NCI-H2227 (cell line): ENCODE measurements around the gene RNF13.
"Not testable (repeated sequence)": the region's sequence is repeated elsewhere in the genome, so short reads cannot be mapped to it uniquely, and the experiment has no call there.

ENCODE experiments used
- DNase-seq: peaks from one replicate; lab custom pipeline; 2025; ENCODE audit not compliant: unreplicated experiment; lab: John Stamatoyannopoulos, UW

RNF13 gene

DNA sequence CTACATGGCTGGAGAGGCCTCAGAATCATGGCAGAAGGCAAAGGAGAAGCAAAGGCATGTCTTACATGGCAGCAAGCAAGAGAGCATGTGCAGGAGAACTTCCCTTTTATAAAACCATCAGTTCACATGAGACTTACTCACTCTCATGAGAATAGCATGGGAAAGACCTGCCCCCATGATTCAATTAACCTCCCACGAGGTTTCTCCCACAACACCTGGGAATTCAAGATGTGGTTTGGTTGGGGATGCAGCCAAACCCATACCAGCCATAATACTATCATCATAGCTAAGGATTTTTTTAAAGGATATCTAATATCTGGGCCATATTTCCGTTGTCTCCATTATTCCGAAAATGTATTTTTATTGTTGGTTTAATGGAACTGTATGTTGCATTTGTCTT lies 26.5 kb downstream of the RNF13 start:
- DNase-seq: not testable (repeated sequence)

DNA sequence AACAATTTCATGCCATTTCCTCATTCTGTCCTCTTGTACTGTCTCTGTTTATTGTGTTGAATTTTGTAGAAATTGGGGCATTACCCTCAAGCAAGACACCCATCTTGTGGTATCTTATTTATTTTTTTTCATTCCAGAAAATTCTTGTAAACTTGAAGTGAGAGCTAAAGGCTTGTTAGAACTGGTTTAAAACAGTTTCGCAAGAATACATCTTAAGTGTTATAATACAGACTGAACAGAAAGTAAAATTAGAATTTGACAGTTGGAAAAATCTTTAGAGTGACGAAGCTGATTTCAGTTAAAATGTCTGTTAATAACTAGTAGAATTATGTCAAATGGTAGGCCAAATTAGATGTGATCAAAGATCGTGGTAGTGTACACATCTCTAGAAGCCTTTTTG lies 26.9 kb downstream of the RNF13 start:
- DNase-seq: no peak

DNA sequence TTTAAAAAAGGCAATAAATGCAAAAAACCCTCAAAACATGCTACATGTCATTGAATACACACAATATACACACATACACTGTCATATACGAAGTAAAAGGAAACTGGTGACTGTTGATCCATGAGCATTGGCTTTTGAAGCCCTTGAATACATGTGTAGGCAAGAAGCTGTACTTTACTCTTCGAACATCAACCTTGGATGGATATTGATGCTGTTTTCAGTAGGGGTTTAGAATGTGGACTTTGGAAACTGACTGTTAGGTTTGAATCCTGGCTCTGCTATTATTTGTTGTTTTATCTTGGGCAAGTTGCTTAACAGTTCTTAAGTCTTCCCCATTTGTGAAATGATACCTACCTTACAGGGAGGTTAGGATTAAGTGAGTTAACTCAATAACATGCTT lies 30.5 kb downstream of the RNF13 start:
- DNase-seq: no peak

DNA sequence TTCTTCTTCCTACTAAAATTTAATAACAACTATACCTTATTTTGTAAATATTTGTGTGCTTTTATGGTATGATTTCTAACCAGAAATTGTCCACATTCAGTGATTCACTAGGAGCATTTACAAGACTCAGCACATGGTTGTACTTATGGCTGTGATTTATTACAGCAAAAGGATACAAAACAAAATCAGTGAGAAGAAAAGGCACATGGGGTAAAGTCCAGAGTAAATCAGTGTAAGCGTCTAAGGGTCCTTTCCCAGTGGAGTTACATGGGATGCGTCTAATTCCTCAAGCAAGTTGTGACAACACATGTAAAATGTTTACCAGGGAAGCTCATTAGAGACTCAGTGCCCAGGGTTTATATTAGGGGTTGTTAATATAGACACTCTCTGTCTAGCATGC lies 31.1 kb downstream of the RNF13 start:
- no peak for DNase-seq

DNA sequence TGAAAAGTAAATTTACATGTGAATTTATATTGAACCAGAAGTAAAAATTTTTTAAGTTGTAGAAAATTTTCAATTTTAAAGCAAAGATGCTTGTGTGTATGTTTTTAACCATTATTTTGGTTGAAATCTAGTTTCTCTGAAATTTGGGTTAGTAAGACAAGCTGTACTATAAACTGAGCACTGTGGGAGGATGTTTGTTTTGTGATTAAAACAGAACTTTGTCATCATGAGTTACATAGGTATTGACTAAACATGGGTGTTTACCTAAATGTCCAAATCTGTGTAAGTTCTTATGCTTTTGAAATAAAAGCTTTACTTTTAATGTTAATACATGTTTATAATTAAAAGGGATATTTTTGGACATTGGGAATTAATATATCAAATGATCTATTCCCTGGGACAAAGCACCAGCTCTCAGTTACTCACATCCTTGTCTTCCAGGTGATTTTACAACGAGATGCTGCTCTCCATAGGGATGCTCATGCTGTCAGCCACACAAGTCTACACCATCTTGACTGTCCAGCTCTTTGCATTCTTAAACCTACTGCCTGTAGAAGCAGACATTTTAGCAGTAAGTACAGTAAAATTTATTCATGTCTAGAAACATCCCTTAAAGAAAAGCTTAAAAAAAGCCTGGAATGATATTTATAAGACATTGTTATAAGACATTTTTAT lies 32.7 kb downstream of the RNF13 start:
- no peak for DNase-seq

DNA sequence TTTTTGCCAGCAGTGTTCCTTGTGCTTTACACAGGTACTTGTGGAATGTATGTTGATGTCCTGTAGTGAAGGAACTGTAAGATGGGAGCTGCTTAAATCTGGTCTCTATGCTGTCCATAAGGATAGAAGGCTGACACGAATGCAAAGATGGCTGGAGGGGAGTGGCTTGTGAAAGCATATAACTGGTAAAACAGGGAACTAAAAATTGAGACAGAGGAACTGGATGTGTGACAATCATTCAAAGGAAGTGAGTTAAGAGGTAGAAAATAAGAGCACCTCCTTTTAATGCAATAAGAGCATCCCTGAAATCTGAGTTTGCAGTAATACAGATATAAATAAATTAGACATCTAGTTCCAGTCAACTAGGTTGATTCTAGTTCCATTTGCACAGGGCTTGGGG lies 35.2 kb downstream of the RNF13 start:
- no peak for DNase-seq

DNA sequence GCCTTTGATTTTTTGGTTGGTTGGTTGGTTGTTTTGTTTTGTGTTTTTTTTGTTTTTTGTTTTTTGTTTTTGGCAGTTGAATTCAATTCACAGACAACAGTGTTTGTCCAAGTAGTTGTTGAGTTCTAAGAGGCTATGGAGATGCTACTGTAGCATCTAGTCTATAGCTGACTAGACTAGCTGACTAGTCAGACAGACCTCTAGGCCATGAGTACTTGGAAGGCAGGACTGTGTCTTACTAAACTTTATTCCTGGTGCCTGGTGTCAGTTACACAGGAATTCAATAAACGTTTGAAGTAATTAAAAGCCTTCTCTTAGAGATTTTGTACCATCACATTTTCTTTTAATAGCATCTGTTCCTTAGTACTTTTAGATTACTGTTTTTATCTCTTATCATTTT lies 35.7 kb downstream of the RNF13 start:
- no peak for DNase-seq

DNA sequence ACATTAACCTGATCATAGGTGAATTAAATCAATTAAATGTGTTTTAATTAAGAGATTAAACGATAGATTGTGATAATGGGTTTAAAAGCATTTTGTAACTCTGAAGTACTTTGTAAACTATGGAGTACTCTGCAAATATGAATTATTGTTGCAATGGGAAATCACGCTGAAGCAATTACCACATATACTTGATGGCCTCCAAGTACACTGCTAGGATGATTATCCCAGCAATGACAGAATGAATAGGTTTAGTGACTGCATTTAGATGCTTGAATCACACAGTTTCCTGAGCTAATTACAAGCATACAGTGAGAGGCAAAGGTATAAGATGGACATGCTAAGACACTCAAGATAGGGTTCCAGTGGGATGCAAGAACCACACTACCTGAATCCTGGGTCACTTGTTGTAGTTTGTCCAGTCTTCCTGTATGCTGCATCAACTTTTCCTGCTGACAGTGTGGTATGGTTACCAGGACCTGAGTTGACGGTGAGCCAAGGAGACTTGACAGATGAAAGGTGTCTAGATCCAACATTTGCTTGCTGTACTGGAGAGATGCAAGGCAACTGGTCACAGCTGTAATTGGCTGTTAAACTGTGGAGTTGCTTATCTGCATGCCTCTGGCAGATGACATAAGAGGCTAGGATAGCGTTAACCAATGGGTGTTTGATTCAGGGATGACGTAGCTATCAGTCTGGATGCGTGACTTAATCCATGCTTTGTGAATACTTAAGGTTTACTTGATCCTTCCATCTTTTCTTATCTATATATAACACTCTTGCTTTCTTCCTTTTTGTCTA lies 38.0 kb downstream of the RNF13 start:
- DNase-seq: no peak

DNA sequence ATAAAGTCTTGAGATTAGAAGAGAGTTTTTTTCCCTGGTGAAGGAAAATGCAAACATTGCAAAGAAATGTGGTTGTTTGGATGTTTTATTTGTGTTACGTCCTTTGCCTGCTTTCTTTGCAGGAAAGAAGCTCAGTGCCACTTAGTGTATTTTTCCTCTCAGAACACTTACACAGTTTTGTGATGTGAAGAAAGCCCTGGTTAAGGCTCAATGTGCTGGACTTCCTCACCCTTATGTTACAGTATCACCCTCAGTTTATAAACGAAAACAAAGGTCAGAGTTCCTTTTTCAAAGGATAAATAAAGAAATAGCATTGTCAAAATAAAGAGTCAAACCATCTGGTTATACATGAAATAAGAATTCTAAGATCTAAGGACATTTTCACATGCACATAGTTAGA lies 45.9 kb downstream of the RNF13 start:
- no peak for DNase-seq

DNA sequence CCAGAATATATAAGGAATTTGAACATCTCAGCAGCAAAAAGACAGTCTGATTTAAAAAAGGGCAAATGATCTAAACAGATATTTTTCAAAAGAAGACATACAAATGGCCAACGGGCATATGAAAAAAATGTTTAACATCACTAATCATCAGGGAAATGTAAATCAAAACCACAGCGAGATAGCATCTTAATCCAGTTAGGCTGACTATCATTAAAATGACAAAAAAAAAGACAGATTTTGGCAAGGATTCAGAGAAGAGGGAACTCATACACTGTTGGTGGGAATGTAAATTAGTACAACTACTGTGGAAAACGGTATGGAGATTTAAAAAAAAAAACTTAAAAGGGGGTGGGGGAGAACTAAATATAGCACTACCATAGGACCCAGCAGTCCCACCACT lies 47.9 kb downstream of the RNF13 start:
- DNase-seq: no peak

DNA sequence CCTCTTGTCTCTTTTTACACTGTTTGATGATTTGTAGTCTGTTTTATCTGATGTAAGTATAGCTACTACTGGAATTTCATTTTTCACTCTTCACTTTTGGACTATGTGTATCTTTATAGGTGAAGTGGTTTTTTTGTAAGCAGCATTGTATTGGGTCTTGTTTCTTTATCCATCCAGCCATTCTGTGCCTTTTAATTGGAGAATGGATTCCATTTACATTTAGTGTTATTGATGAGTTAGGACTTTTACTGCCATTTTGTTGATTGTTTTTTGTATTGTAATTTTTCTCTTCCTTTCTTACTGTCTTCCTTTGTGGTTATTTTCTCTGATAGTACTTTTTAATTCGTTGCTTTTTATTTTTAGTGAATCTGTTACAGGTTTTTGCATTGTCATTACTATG lies 54.5 kb downstream of the RNF13 start:
- DNase-seq: no peak

DNA sequence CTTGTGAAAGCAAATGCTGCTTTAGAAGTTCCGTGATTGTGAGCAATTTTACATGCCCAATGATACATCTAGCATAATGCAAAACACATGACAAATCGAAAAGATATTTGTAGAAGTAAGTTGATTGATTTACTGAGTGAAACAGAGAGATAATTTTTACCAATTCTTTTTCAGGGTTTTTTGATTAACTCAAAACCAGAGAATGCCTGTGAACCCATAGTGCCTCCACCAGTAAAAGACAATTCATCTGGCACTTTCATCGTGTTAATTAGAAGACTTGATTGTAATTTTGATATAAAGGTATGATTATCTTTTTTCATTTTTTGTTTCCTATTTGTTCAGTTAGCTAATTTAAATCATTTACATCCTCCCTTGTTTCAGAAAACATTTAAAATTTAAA lies 58.8 kb downstream of the RNF13 start:
- no peak for DNase-seq

DNA sequence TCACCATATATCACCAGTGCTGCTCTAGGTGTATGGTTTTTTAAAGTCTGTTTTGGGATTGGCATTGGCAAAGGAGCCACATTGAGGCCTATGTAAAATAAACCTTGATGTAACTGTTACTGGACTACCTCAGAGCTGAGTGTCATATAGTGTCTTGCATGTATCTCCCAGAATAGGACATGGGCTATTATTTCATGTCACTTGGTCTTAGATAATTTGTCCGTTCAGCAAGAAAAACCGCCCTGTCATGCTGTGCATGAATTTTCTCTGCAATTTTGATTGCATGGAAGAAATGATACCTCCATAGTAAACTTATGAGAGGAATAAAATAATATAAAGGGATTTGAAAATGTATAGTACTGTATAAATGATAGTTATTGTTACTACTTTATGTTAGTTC lies 59.6 kb downstream of the RNF13 start:
- no peak for DNase-seq

DNA sequence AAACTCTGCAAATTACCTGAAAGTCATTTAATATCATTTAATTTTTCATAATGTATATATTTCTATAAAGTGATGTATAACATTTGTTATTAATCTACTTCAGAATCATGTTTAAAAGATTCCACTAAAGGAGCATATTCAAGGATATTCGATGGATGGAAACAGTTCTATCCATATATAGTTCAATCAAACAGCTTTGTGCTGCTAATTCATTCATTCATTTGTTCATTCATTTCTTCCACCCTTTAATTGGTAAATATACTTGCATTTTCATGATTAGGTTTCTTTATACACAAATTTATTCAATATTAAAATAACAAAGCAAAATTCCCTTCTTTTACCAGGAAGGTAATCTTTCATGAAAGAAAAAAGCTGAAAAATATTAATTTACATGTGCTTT lies 64.7 kb downstream of the RNF13 start:
- DNase-seq: no peak

DNA sequence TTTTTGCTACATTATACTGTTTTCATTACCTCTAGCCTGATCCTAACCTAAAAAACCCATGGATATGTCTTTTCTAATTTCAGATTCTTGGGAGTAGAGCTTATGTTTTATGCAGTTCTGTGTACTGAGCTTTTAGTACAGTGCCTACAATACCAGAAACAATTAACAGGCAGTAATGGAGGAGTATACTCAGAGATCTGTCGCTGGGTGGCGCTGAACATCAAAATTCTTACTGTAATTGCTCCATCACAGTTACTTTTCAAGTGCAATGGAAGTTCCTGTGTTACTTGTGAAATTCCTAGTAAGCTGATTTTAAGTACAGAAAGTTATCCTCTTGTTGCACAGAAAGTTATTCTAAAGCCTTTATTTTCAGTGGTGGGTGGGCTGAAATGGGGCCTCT lies 66.9 kb downstream of the RNF13 start:
- peak; percentile 38 for DNase-seq

DNA sequence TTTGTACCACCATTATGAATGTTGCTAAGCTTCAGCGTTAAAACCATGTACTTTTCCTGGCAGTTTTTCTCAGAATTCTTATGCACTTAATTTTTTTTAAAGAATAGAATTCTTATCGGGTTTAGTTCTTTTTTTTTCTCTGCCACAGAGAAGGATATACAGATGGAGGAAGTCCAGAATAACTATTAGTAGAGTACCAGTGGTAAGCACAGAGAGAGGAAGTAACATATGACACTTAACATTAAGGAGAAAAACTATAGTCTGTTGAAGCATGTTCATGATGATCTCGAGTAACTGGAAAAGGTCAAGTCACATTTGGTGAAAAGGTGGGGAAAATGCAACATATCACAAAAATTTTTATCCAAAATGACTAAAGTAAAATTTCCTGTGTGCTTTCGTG lies 68.9 kb downstream of the RNF13 start:
- no peak for DNase-seq

DNA sequence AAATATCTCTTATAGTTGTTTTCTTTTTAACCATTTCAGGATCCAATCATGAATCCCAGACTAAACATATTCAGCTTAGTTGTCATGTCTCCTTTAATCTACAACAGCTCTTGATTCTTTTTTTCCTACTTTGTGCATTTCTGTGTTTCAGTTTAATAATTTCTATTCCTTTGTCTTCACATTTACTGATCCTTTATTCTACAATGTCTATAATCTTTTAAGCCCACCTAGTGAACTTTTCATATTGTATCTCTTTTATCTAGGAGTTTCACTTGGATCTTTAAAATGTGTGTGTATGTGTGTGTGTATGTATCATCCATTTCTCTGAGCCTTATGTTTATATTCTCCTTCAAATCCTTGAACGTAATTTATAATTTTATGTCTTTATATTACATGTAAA lies 70.1 kb downstream of the RNF13 start:
- DNase-seq: no peak

DNA sequence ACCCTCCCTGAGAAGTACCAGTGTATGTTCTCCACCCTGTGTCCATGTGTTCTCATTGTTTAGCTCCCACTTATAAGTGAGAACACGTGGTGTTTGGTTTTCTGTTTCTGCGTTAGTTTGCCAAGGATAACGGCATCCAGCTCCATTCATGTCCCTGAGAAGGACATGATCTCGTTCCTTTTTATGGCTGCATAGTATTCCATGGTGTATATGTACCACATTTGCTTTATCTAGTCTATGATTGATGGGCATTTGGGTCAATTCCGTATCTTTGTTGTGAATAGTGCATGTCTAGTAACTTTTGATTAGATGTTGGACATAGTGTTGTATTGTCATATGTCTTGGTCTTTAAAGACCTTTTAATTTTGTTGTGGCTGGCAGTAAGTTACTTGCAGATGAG lies 70.8 kb downstream of the RNF13 start:
- not testable (repeated sequence) for DNase-seq

DNA sequence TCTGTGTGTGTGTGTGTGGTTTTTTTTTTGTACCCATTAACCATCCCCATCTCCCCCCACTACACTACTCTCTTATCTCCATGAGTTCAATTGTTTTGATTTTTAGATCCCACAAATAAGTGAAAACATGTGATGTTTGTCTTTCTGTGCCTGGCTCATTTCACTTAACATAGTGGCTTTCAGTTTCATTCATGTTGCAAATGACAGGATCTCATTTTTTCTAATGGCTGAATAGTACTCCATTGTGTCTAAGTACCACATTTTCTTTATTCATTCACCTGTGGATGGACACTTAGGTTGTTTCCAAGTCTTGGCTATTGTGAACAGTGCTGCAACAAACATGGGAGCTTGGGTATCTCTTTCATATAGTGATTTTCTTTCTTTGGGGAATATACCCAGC lies 71.8 kb downstream of the RNF13 start:
- not testable (repeated sequence) for DNase-seq

DNA sequence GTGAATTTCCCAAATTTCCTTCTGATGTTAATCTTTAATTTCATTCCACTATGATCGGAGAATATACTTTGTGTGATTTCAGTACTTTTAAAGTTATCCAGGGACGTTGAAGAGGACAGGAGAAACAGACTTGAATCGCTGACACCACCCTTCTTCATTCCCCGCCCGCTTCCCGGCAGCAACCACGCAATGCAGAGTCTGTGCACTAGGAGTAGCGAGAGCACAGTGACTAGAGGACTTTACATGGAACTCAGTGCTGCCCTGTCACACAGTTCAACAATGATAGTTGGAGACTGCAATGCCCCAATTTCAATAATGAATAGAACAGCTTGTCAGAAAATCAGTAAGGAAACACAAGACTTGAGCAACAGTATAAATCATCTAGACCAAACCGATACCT lies 73.9 kb downstream of the RNF13 start:
- no peak for DNase-seq

DNA sequence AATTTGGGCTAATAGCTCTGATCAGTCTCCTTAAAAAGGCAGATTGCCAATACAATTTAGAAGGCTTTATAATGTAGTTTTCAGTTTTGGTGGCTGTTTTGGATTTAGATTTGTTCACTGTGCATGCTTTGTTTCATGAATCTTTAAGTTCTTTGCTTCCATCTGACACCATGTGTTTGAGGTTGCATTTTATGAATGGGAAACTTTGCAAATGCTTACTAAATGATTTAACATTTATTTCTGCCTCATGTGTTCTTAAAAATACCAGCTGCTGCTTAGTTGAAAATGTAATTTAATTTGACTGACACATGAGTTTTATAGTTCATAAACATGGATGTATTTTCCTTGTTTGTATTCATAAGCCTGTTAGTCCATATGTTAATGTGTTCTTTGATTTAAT lies 78.6 kb downstream of the RNF13 start:
- DNase-seq: no peak

DNA sequence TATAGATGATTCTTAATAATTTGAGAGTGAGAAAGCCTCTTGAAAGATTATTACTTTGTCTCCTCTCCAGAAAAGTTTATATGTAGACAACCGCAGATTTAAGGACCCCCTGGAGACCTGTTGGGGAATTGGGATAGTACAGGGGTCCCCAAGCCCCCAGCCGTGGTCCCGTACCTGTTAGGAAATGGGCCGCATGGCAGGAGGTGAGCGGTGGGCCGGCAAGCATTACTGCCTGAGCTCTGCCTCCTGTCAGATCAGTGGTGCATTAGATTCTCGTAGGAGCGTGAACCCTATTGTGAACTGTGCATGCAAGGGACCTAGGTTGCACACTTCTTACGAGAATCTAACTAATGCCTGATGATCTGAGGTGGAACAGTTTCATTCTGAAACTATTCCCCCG lies 79.4 kb downstream of the RNF13 start:
- DNase-seq: no peak

DNA sequence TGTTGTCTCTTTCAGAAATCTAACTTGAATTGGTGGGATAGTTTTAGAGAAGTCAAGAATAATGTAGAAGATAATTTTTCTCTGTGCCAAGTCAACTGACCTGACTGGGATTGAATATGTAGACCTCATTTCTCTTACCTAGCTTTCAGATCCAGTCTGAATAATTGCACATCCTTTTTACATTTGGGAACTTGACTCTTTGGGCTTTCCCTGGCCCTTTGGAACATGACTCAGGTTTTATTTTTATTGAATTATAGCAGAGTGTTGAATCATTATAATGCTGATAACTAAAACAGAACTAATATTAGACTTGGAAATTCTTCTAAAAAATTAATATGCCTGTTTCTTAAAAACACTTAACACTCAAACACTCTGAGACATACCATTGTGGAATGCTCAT lies 81.2 kb downstream of the RNF13 start:
- no peak for DNase-seq
